Activated CD8-positive, alpha-beta memory T cell treated with anti-CD3 and anti-CD28 coated beads for 1 hour (primary cell): ENCODE measurements around the gene RIOX2.

Experiments used
- DNase-seq, 2 donors: peaks; one replicate each; pipeline ENCODE4 v3.0.0-alpha.2; 2020; ENCODE audit warnings: low read depth in 1 of 2; ENCODE audit errors: extremely low read depth in 1 of 2

The RIOX2 gene

DNA sequence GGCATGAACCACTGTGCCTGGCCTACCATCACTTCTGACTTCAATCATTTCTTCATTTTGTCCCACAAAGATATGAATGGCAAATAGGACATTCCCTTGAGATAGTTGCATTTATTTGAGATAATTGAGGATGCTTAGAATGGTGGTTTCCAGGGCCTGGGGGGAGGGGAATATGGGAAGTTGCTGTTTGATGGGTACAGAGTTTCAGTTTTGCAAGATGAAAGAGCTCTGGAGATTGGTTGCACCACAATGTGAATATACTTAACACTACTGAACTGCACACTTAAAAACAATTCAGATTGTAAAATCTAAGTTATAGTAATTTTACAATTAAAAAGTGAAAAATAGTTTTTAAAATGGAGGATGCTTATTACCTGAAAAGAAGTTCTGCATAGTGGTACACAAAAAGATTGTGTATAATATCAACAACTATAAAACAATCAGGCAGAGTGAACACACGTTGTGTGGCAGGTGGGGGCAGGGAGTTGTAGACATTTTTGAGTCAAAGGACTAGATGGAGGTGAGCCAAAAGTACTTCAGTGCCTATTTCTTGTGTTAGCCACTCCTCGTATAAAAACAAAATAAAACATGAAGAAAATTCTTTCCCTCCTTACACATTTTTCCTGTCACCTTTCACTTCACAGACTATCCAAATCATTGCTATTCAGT lies 18.5 kb upstream of the RIOX2 start:
- DNase-seq = no peak

DNA sequence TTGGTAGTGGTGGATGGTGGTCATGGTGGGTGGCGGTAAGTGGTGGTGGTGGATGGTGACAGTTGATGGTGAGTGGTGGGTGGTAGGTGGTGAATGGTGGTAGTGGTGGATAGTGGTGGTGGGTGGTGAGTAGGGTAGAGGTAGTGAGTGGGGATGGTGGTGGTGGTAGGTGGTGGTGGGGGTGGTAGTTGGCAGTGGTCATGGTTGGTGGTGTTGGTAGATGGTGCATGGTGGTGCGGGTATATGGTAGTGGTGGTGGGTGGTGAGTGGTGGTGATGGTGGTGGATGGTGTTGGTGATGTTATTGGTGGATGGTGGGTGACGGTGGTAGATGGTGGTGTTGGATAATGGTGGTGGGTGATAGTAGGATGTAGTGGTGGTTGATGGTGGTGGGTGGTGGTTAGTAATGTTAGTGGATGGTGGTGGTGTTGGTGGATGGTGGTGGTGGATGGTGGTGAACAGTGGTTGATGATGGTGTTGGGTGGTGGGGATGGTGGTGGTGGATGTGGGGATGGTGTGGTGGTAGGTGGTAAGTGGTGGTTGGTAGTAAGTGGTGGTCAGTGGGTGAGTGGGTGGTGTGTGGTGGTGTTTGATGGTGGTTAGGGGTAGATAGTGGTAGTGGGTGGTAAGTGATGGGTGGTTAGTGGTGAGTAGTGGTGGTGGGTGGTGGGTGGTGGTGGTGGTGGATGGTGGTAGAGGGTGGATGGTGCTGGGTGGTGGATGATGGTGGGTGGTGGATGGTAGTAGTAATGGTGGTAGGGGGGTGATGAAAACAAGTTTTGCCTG lies 16.7 kb upstream of the RIOX2 start:
- no peak for DNase-seq

DNA sequence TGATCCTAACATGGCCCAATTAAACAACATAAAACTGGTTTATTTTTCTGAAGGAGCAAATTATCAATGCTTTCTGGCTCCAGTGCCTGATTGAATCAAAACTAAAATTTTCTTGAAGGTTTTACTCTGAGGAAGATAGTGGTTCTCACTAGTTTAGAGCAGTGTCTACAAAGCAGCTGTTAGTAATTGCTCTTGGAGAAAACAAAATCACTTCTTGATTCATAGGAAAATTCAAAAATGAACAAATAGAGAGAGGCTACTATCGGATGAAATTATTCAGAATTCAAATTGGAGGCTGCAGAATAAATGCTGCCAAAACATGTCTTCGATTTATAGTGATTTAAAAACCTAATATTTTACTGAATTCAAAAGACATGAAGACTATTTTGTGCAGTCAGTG lies 15.1 kb upstream of the RIOX2 start:
- DNase-seq = no peak

DNA sequence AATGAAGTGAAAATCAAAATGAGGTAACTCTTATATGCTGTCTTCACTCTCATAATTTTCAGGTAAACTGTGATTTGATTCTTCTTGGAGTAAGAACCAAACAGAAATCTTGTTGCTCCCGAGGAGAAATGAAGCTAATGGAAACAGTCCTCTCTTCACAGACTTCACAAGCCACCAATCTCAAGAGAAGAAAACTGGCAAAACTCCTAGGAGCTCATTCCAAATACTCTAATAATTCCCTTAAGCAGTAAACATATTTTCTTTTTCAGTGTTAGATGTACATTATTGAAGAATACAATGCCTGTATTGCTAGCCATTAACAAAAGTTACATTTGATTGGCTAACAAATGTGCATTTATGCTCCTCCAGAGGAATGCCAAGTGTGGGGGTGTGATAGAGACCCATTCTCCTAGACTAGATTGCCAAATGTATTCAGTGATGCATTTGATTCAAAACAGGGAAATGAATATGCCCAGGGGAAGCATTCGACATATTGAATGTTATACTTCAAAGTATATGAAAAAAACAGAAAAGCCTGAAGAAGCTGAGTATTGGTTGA lies 11.8 kb upstream of the RIOX2 start:
- DNase-seq = no peak

DNA sequence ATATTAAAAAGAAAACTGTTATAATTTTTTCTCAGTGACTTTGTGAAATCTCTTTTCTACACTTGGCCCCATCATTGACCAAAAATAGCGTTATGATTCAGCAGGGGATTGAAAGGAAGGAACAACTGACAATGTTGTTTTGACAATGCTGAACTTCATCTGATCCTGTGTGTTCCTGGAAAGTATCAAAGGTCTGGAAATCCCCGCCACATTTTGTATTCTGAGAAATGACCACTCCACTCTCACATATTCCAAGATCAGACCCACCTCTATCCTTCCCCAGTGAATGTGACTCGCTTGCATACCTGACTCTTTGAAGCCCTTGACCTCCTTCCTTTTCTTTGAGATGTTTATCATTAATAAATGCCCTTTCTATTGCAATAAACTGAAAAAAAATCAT lies 9.7 kb upstream of the RIOX2 start:
- DNase-seq = no peak

DNA sequence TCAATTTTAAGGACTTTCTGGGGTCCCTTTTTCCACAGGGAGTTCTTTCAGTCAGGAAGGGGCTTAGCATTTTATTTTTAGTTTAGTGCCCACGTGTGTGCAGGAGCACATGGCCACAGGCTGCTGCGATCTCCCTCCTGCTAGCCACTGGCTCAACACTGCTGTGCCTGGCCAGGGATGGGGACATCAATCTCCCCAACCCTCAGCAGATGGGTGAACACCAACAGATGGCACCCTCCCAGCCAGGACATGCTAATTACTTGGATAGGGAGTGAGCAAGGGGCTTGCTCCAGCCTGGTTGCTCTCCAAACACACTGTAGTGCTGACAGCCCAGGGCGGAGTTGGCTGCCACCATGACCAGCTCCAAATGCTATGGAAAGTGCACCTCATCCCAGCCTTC lies 7.4 kb upstream of the RIOX2 start:
- no peak for DNase-seq

DNA sequence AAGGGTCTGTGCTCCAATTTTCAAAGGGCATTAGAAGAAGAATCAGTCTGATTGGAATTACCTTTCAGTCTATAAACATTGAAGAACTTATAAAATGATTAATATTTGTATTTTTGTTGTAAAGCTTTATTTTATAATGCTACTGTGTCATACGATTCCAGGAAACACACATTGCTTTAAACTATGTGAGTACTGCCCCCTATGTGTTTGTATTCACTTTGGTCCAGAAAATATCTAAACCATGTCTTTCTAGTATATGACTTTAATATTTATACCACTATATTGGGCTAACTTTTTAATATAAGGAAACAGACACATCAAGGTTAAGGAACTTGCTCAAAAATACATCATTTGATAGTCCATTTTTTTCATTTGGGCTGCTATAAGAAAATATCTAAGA lies 3.2 kb upstream of the RIOX2 start:
- DNase-seq = no peak

DNA sequence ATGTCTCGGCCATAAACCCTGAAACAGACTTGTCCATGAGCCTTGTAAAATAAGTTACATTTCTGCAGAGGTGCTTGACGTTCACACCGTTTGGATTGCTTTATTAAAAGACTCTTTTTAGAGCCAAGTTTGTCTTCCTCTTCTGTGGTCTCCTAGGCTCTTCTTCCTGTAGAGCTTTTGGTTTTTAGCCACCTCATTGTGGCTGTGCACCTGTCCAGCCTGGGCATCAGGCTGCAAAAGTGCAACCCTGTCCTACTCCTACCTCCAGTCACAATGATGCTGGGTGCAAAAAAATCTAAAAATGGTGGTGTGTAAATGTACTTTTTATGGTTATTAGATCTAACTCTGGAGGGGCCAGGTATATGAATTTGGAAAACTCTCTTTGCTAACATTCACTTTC lies 2.8 kb upstream of the RIOX2 start:
- DNase-seq = no peak

DNA sequence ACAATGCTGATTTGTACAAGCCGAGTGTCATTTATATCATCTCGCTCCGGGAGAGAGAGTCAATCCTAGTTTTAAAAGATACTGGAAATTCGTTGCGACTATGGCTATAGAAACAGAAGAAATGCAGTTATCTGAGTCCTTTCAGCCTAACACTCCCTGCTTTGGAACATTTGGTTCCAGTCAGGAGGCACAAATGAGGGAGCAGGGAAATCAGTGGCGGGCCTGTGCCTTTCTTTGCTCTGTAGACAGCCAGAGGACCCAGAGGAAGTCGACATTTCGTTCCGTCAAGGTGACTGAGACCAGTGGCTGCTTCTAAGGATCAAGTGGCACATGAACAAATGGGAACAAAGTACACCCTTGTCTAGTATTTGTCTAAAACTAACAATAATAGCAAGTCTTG lies 745 bp upstream of the RIOX2 start:
- no peak for DNase-seq

DNA sequence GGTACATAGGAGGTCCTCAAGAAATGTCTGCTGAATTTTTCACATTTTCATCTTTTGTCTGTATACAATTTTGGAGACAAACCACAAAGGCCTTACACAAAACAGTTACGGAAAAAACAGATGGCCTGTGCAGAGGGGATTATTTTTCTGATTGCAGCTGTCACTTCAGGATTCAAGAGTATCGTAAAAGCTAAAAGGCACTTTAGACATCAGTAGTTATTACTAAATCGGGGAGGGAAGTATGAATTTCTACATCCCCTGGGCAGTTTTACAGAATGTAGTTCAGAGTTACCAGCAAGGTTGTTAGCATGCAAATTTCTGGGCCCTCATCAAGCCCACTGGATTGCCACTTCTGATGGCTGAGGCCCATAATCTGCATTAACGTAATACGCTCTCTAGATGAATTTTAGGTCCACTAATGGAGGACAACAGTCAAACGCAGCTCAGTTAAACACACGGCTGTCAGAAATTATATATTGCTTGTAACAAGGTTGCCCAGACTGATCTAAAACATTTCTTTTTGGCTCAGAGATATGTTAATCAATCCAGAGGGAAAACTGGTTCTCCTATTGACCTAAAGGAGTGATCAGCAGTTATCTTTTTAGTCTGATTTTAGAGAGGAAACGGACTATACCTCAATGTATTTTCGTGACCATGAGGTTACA lies 1.1 kb downstream of the RIOX2 start:
- no peak for DNase-seq

DNA sequence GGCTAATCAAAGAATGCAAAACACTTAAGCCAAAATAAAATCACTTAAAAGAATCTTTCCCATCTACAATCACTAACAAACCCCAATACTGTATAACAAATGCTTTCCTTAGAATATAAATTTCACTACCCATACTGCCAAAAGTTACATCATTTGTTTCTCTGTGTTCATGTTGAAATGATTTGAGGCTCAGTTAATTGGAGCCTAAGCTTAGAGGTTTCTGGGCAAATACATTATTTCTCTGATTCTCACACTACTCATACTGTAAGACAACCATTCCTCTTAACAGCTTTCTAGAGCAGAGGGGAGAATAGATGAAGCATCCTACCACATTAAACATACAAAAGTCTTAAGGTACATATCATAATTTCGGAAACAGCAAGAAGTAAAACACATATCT lies 2.1 kb downstream of the RIOX2 start:
- no peak for DNase-seq

DNA sequence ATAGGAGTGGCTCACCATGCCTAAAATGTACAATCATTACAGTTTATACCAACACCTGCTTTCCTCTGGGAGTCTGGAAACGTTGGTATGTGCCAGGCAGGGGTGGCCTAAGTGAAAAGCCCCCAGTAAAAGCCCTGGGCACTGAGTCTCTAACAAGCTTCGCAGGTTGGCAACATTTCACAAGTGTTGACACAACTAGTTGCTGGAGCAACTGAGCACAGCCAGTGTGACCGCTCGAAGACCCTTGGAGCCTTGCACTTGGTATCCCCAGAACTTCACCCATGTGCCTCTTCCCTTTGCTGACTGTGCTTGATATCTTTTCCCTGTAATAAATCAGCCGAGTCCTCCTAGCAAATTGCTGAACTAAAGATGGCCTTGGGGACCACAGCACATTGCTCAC lies 2.7 kb downstream of the RIOX2 start:
- DNase-seq = no peak

DNA sequence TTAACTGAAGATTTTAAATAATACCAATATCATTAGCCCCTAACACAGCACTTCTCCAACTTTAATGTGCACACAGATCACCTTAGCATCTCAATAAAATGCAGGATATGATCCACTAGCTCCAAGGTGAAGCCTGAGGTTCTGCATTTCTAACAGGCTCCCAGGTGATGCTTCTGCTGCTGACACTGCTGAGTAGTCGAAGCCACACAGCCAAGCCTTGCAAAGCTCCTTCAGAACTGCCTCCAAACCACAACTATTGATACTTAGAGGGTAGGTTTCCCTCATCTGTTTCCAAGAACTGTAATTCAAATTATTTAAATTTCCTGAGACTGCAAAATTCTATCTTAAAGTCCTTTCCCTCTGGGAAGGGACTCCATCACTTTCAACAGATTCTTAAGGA lies 3.9 kb downstream of the RIOX2 start:
- DNase-seq = no peak

DNA sequence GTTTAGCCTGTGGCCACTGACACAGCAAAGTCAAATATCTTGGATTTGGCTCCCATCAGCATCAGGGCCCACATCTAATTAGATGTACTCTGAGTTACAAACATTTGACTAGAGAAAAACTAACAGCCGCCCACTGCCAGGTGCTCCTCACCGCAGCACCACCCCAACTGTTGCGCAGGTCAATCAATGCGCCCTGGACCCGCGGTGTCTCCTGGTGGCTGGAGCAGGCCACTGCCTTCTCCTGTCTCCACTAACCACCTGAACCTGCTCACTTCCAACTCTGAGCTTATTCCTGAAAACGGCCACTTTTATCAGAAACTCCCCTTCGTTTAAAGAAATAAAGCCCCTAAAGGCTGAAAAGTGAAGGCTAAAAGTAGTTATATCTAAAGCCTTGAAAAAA lies 4.3 kb downstream of the RIOX2 start:
- no peak for DNase-seq

DNA sequence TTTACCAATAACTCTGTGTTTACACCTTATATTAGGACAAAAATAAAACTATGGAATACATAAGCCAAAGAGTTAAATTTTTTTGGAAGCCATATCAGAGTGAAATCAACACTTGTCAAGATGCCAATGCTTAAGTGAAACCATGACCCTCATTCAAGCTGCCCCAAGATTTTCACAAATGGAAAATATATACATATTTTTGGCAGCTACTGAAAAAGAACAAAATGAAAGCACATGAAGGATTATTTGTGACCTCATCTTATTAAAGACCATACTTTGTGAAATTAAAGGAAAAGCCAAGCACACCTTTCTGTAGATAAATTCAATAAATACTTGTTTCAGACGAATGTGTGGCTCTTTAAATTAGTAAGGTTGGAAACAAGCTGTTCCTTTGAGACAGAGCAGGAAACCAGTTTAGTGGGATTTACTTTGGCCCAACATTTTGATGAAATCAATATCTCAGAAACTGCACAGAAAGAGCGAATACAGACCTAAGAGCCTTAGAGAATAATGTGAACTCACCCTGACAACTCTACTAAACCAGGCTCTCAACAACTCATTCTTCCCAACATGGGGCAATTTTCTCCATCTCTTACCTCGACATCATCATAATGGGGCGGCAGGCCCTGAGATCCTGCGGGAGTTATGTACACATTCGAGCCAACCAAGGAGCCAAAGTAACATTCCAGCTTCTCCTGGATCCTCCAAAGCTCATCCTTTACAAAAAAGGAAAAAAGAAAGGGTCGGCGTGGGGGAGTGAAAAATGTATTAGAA lies 11.1 kb downstream of the RIOX2 start:
- no peak for DNase-seq

DNA sequence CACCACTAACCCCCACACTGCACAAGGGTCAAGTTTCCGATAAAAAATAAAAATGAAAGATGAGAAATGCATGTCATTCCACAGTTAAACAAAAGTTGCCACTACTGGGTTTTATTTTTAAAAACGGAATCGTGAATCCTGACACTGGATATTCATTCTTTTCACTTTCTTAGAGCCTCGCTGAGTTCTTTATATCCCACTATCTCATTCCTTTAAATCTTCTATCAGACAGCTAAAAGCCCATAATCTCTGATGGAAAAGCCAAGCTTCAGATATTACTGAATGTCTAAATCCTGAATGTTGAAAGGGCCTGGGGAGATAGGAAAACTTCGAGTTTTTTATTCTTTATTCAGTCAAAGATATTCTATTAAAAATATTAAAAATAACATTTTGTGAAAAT lies 11.7 kb downstream of the RIOX2 start:
- DNase-seq = no peak

DNA sequence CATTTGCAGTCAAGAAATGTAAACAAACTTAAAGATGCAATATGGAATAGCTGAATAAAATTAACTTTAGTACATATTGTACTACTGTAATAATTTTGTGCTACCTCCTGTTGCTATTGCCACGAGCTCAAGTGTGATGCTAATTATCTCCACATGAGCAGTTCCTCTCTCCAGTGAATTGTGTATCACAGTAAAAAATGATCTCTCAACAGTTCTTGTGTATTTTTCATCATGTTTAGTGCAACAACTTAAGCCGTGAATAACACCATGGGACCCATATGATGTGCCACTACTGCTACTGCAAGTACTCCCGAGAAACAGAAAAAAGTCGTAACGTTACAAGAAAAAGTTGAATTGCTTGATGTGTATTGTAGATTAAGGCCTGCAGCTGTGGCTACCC lies 12.4 kb downstream of the RIOX2 start:
- no peak for DNase-seq

DNA sequence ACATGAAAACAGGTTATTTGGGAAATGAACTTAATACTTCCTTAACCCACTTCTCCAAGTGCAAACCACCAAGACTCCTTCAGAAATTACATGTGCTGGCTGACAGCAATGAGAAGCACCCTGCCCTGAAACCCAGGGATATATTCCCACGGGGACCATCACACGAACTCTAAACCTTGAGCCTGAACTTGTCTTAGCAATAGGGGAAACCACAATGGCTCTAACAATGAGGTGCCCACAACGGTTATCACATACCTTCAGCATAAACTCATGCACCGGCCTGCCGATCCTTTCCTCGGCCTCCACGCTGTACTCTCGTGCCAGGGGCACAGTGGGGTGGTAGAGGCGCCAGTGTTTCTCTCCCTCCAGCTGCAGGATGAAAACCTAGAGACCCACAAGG lies 13.4 kb downstream of the RIOX2 start:
- no peak for DNase-seq

DNA sequence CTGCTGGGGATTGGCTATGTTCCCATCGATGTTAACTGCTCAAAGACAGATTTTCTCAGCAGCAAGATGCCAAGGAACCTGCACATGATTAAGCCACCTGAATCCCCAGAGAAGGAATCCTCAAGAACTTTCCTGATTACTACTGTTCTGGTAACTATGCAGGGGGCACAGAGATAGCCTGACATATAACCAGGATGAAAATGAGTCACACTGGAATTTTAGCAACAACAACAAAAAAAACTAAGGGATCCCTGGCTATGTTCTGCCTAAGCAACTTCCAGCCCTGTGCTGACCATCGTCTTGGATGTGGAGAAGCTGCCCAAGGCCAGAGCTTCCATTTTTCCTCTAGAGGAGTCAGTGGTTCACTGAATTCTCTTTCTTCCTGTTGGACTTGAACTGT lies 13.8 kb downstream of the RIOX2 start:
- DNase-seq = no peak

DNA sequence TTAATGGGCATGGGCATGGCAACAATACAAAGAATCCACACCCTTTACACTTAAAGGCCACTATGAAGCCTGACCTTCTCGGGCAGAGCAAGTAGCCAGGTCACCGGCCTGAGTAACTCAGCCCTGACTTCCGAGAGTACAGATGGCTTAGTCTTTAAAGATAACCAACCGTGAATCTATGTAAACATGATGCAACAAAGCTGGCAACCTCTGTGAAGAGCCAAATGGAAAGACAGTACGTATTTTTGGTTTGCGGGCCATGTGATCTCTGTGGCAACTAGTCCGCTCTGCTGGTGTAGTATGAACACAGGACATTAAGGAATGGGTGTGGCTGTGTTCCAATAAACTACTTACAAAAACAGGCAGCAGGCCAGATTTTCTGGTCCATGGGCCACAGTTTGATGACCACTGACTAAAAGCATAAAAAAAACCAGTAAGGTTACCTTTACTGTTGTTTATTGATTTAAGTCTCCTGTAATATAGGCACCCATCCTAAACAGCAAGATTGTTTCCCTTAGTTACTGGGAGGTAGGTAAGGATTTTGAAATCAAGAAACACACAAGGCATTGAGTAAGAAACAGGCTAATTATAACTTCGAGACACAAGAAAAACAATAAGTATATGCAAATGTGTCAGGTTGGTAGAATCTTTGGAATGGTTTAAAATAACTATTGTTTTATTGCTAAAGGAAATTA lies 14.5 kb downstream of the RIOX2 start:
- no peak for DNase-seq

DNA sequence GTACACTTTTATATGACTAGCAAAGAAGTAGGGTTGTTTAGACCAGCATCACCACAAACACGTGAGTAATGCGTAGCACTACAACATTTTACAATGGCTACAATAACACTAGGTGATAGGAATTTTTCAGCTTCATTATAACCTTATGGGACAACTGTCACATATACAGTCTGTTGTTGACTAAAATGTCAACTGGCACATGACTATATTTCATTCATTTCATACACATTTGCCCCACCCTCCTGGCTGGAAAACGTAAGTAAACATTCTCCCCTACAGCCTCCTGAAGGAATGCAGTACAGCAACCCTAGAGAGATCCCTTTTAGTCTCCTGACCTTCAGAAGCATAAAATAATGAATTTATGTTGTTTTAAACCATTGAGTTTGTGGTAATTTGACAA lies 16.2 kb downstream of the RIOX2 start:
- no peak for DNase-seq
